ENCODE results near the gene NCF2. TPM values are rescaled to one million over a fixed set of nuclear protein-coding genes. Genes with fewer than 3 reads are reported as not detected.

Gene NCF2
- total RNA-seq, 1 donor from 2014 or later: not detected

GRCh38 chr1:183597656-183598347 is 7.5 kb upstream of the NCF2 start:
- TF ChIP-seq CTCF (conservative IDR thresholded peaks at IDR 0.05): no peak
- Mint-ChIP-seq H3K4me3 (no peak overlapping the region), H3K27me3 (ENCODE audit: low read depth) (no peaks in the 10 kb centered on the region)

GRCh38 chr1:183596500-183596899 is 6.2 kb upstream of the NCF2 start:
- no peak for DNase-seq (ENCODE audit: low read depth, low spot score)
- no peak overlapping the region for H3K4me3 Mint-ChIP-seq
- H3K27me3 Mint-ChIP-seq (ENCODE audit: low read depth): no peaks in the 10 kb centered on the region
- no peak overlapping the region for H3K27ac Mint-ChIP-seq (ENCODE audit: unreplicated experiment)
- H3K36me3 Mint-ChIP-seq (ENCODE audit: low read depth): no peaks in the 10 kb centered on the region
- peaks cover 22% of the 10 kb centered on the region for H3K4me1 Mint-ChIP-seq
- H3K9me3 Mint-ChIP-seq: no peaks in the 10 kb centered on the region
- TF ChIP-seq CTCF (conservative IDR thresholded peaks at IDR 0.05): no peak

More at GRCh38 chr1:183597656-183598347, 7.5 kb upstream of the NCF2 start:
- Mint-ChIP-seq H3K36me3 (ENCODE audit: low read depth) (no peaks in the 10 kb centered on the region), H3K27ac (ENCODE audit: unreplicated experiment) (no peak overlapping the region), H3K9me3 (no peaks in the 10 kb centered on the region), H3K4me1 (peaks cover 22% of the 10 kb centered on the region)
- no peak for DNase-seq (ENCODE audit: low read depth, low spot score)

GRCh38 chr1:183595537-183595936 is 5.3 kb upstream of the NCF2 start:
- H3K4me1 Mint-ChIP-seq: peaks cover 22% of the 10 kb centered on the region
- H3K27me3 Mint-ChIP-seq (ENCODE audit: low read depth): no peaks in the 10 kb centered on the region

DNA sequence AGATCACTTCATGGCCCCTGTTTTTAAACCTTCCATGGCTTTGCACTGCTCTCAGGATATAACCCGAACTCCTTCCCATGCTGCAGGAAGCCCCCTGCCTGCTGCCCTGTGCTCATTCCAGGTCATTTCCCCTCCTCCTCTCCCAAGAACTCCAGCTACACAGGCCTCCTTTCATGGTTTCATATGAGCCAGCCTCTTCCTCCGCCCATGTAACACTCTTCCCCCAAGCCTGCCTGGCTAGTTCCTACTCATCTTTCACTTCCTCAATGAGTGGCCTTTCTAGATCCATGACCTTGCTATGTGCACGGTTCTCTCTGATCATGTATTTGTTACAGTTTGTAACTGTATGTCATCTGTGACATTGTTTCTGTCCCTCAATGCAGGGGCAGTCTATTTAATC is 3.1 kb upstream of the NCF2 start:
- no peak for DNase-seq (ENCODE audit: low read depth, low spot score)
- Mint-ChIP-seq H3K27me3 (ENCODE audit: low read depth) (no peaks in the 10 kb centered on the region), H3K4me1 (peaks cover 28% of the 10 kb centered on the region), H3K27ac (ENCODE audit: unreplicated experiment) (no peak overlapping the region), H3K36me3 (ENCODE audit: low read depth) (no peaks in the 10 kb centered on the region), H3K4me3 (no peak overlapping the region), H3K9me3 (no peaks in the 10 kb centered on the region)
- TF ChIP-seq CTCF (conservative IDR thresholded peaks at IDR 0.05): no peak

More at GRCh38 chr1:183595537-183595936, 5.3 kb upstream of the NCF2 start:
- no peak overlapping the region for H3K4me3 Mint-ChIP-seq
- TF ChIP-seq CTCF (conservative IDR thresholded peaks at IDR 0.05): no peak
- no peaks in the 10 kb centered on the region for H3K9me3 Mint-ChIP-seq
- no peak overlapping the region for H3K27ac Mint-ChIP-seq (ENCODE audit: unreplicated experiment)
- no peaks in the 10 kb centered on the region for H3K36me3 Mint-ChIP-seq (ENCODE audit: low read depth)
- DNase-seq (ENCODE audit: low read depth, low spot score): no peak

- Mint-ChIP-seq H3K36me3 (ENCODE audit: low read depth) (no peaks in the 10 kb centered on the region), H3K4me1 (peaks cover 22% of the 10 kb centered on the region), H3K27ac (ENCODE audit: unreplicated experiment) (no peak overlapping the region), H3K27me3 (ENCODE audit: low read depth) (no peaks in the 10 kb centered on the region), H3K9me3 (no peaks in the 10 kb centered on the region), H3K4me3 (no peak overlapping the region)
- no peak for DNase-seq (ENCODE audit: low read depth, low spot score)
- TF ChIP-seq CTCF (conservative IDR thresholded peaks at IDR 0.05): no peak
These were observed 2.5 kb upstream of the NCF2 start for GRCh38 chr1:183592733-183593132.

All from neural crest cell (in vitro differentiated cells).